ENCODE data around the gene NPIPB9. TPM values are rescaled to one million over a fixed set of nuclear protein-coding genes. Genes with fewer than 3 reads are reported as not detected.
"Not testable (repeated sequence)": the region's sequence is repeated elsewhere in the genome, so short reads cannot be mapped to it uniquely, and the experiment has no call there.

NPIPB9 gene
- total RNA-seq: 10 to 100 TPM in 2 of 4 donors, 1 to 10 TPM in 2; 8.4 to 15.9 (median 10.9) TPM

DNA sequence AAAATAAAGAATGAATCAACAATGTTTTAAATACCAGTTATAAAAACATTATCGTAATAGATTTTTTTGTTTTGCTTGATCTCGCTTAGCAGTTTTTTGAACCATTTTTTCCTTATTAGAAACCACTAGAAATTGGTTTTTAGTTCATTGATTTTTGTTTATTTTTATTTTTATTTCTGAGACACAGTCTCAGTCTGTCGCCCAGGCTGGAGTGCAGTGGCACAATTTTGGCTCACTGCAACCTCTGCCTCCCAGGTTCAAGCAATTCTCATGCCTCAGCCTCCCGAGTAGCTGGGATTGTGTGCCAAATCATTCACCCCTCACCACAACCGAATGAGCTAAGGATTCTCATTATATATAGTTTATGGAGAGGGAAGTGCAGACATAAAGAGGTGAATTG is at the start of gene NPIPB9:
NPIPB9 (plus strand) TSS at position 301 of the 400 bp plus-strand sequence.
- not testable (repeated sequence) for H3K9me3 ChIP-seq; H3K4me1 ChIP-seq; H3K36me3 ChIP-seq; H3K27ac ChIP-seq; H3K4me3 ChIP-seq; H3K27me3 ChIP-seq; DNase-seq (ENCODE audit: low spot score in 2 of 2)
- WGBS, 2 donors: no CpG with 5 or more reads among the region's 5 CpGs

DNA sequence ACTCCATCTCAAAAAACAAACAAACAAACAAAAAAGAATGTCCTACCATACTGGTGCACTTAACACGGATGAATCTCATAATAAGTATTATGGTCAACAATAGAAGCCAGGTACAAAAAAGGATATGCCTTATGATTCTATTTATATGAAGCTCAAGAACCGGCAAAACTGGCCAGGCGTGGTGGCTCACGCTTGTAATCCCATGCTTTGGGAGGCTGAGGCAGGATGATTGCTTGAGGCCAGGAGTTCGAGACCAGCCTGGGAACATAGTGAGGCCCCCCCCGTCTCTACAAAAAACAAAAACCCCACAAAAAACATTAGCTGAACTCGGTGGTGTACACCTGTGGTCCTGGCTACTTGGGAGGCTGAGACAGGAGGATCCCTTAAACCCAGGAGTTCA is 47.3 kb upstream of the NPIPB9 start:
- H3K36me3 ChIP-seq; H3K9me3 ChIP-seq; H3K27me3 ChIP-seq; H3K27ac ChIP-seq; DNase-seq (ENCODE audit: low spot score in 2 of 2); H3K4me3 ChIP-seq; H3K4me1 ChIP-seq: not testable (repeated sequence)
- WGBS, 2 donors: 60% methylated on average over 1 of the region's 7 CpGs; no CpG with 5 or more reads in 1 of the 2 donors

DNA sequence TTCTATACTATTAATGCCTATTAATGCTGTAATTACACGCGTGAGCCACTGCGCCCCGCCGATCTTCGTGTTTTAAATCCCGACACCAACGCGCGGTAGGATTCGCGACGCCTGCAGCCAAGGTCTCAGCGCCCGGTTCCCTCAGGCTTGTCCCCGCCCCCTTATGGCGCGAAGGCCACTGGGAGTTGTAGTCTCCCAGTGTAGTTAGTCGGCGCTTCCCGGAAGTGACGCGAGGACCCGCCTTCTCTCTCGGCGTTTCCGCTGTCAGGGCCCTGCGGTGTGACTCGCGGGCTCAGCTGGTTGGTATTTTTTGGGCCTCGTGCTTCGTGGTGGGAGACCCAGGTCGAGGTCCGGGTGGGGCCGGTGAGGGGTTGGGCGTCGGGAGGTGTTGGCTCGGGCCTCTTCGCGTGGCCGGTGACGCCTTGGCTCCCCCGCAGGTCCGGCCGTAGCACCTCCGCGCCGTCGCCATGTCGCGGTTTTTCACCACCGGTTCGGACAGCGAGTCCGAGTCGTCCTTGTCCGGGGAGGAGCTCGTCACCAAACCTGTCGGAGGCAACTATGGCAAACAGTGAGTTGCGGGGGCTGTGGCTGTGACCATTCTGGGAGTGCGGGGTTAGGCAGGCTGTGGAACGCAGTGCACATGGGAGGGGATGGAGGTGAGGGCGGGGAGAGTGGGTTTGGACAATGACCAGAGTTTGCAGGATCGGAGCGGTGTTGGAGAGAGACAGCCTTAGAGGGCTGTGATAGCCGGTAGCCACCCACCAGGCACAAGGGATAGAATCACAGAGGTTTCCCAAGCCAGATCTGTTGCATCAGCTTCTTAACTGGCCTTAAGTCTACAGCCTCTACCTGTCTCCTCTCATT is 40.1 kb upstream of the NPIPB9 start, which contains the start of gene EIF3C:
EIF3C (plus strand) TSS at position 245 of the 864 bp plus-strand sequence; CDS start at position 468, 223 bp downstream.
- not testable (repeated sequence) for H3K4me1 ChIP-seq; DNase-seq (ENCODE audit: low spot score in 2 of 2); H3K9me3 ChIP-seq; H3K36me3 ChIP-seq; H3K27ac ChIP-seq; H3K27me3 ChIP-seq
- H3K4me3 ChIP-seq: peak within 1 kb of the TSS in 1 of 4 donors; percentile 42
- no CpG with 5 or more reads among the region's 66 CpGs for WGBS, 2 donors

DNA sequence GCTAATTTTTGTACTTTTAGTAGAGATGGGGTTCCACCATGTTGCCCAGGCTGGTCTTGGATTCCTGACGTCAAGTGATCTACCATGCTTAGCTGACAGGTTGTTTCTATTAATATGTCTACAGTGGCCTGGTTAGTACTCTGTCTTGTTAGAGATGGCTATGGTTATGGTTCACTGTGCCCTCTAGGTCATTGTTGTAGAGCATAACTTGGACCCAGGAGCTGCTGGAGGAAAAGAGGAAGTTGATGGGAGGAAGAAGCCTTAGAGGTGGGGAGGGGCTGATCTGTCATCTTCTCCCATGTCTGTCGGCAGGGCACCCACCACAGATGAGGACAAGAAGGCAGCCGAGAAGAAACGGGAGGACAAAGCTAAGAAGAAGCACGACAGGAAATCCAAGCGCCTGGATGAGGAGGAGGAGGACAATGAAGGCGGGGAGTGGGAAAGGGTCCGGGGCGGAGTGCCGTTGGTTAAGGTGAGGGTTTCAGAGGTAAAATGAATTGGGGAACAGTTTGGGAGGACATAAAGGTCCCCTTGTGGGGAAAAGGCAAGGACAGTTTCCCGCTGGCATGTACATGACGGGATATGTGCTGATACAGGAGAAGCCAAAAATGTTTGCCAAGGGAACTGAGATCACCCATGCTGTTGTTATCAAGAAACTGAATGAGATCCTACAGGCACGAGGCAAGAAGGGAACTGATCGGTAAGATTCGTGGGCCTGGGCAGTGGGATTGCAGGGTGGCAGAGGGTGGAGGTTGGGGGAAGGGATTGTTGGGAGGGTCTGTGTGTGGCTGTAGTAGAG is 28.5 kb upstream of the NPIPB9 start:
- H3K4me1 ChIP-seq; H3K27me3 ChIP-seq; H3K4me3 ChIP-seq; H3K9me3 ChIP-seq; H3K36me3 ChIP-seq; DNase-seq (ENCODE audit: low spot score in 2 of 2); H3K27ac ChIP-seq: not testable (repeated sequence)
- 88 to 94% methylated on average over 12 of the region's 15 CpGs for WGBS, 2 donors

DNA sequence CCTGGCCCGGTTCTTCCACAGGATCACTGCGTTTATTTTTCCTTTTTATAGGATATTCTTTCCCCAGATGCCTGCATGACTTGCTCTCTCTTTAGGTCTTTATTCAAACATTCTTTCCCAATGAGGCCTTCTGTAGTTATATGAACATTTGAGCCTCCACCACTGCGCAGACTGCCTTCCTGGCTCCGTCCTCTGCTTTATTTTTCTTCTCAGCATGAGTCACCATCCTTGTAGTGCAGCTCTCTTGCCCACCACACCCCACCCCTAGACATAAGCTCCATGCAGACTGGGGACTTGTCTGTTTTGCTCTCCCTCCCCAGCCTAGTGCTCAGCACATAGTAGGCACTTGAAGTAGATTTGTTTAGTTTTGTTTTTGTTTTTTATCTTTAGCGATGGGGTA is 20.3 kb upstream of the NPIPB9 start:
- 40% methylated on average over 1 of the region's 5 CpGs; no CpG with 5 or more reads in 1 of the 2 donors for whole genome bisulfite sequencing, 2 donors
- H3K27me3 ChIP-seq; H3K9me3 ChIP-seq; DNase-seq (ENCODE audit: low spot score in 2 of 2); H3K4me3 ChIP-seq; H3K4me1 ChIP-seq; H3K27ac ChIP-seq; H3K36me3 ChIP-seq: not testable (repeated sequence)

GRCh38 chr16:28732455-28733124 is 19.0 kb upstream of the NPIPB9 start:
- not testable (repeated sequence) for H3K4me3 ChIP-seq; H3K36me3 ChIP-seq; DNase-seq (ENCODE audit: low spot score in 2 of 2); H3K27ac ChIP-seq; H3K4me1 ChIP-seq; H3K9me3 ChIP-seq; H3K27me3 ChIP-seq
- no CpG with 5 or more reads among the region's 9 CpGs for WGBS, 2 donors

- not testable (repeated sequence) for H3K4me1 ChIP-seq; H3K36me3 ChIP-seq; DNase-seq (ENCODE audit: low spot score in 2 of 2); H3K9me3 ChIP-seq; H3K4me3 ChIP-seq; H3K27ac ChIP-seq; H3K27me3 ChIP-seq
- 40% methylated on average over 2 of the region's 9 CpGs; no CpG with 5 or more reads in 1 of the 2 donors for WGBS, 2 donors
Measured at GRCh38 chr16:28739787-28740186, 11.8 kb upstream of the NPIPB9 start.

DNA sequence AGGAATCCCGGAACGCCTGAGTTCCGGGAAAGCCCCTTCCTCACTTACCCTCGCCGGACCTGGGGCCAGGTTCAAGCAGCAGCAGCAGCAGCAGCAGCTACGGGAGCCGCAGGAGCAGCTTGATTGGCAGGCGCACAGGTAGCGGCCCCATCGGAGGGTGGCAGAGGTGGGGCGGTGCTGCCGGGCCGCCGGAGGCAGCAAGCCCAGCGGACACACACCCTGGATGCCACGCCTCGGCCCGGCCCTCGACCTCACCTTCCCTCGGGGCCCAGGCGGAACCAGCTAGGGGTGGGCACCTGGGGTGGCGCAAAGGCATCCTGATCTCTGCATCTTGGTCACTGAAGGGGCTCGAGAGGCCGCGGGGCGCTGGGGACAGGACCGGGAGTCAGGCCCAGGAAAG is 11.0 kb upstream of the NPIPB9 start:
- not testable (repeated sequence) for H3K36me3 ChIP-seq; H3K4me1 ChIP-seq; H3K27ac ChIP-seq; DNase-seq (ENCODE audit: low spot score in 2 of 2); H3K27me3 ChIP-seq; H3K4me3 ChIP-seq; H3K9me3 ChIP-seq
- 0% methylated on average over 7 of the region's 27 CpGs; no CpG with 5 or more reads in 1 of the 2 donors for WGBS, 2 donors

DNA sequence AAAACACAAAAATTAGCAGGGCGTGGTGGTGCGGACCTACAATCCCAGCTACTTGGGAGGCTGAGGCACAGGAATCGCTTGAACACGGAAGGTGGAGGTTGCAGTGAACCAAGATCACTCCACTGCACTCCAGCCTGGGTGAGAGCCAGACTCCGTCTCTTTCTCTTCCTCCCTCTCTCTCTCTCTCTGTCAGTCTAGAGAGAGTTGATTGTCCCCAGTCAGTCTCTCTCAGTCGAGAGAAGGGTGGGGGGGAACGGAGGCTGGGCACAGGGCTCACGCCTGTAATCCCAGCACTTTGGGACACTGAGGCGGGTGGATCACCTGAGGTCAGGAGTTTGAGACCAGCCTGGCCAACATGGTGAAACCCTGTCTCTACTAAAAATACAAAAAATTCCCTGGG is 10.3 kb upstream of the NPIPB9 start:
- not testable (repeated sequence) for DNase-seq (ENCODE audit: low spot score in 2 of 2); H3K27me3 ChIP-seq; H3K9me3 ChIP-seq; H3K27ac ChIP-seq; H3K36me3 ChIP-seq; H3K4me1 ChIP-seq; H3K4me3 ChIP-seq
- no CpG with 5 or more reads among the region's 9 CpGs for WGBS, 2 donors

- not testable (repeated sequence) for H3K4me3 ChIP-seq; H3K4me1 ChIP-seq; H3K9me3 ChIP-seq; H3K27ac ChIP-seq; H3K36me3 ChIP-seq; H3K27me3 ChIP-seq; DNase-seq (ENCODE audit: low spot score in 2 of 2)
- 33% methylated on average over 3 of the region's 62 CpGs; no CpG with 5 or more reads in 1 of the 2 donors for WGBS, 2 donors
Measured at GRCh38 chr16:28746618-28747350, 4.8 kb upstream of the NPIPB9 start.
